DOHH2 (cell line): ENCODE measurements around the gene CKS1B.

Experiments used
- H3F3A ChIP-seq: fragments of 200-600 bp; sonication (generic), shearing (Covaris generic); 2 replicates; pipeline ENCODE4 v1.6.0; 2016; ENCODE audit warnings: antibody characterized with exemption, mild to moderate bottlenecking; ENCODE audit not compliant: control insufficient read depth, insufficient read depth
- H3K27ac ChIP-seq: fragments of 200-600 bp; sonication (generic); 2 replicates; pipeline ENCODE4 v1.5.1; 2014; ENCODE audit warnings: low read depth, mild to moderate bottlenecking, low read length, moderate library complexity
- H3K27me3 ChIP-seq: fragments of 200-600 bp; sonication (generic); 2 replicates; pipeline ENCODE4 v1.6.1; 2014; ENCODE audit warnings: mild to moderate bottlenecking, low read length, mixed read lengths; ENCODE audit not compliant: control insufficient read depth
- H3K36me3 ChIP-seq: fragments of 200-600 bp; sonication (generic); 2 replicates; pipeline ENCODE4 v1.6.1; 2014; ENCODE audit warnings: mild to moderate bottlenecking, low read length, moderate library complexity, mixed read lengths; ENCODE audit not compliant: control insufficient read depth
- H3K4me1 ChIP-seq: fragments of 200-600 bp; sonication (generic); 2 replicates; pipeline ENCODE4 v1.6.1; 2014; ENCODE audit warnings: mild to moderate bottlenecking, low read length, mixed read lengths; ENCODE audit not compliant: control insufficient read depth
- H3K4me2 ChIP-seq: fragments of 200-600 bp; sonication (generic); 2 replicates; pipeline ENCODE4 v1.6.0; 2014; ENCODE audit warnings: mild to moderate bottlenecking, low read length, moderate library complexity
- H3K4me3 ChIP-seq: fragments of 200-600 bp; sonication (generic); 2 replicates; pipeline ENCODE4 v1.5.1; 2014; ENCODE audit warnings: mild to moderate bottlenecking, low read length, mixed read lengths
- H3K79me2 ChIP-seq: fragments of 200-600 bp; sonication (generic); 2 replicates; pipeline ENCODE4 v1.6.1; 2014; ENCODE audit warnings: mild to moderate bottlenecking, low read length, mixed read lengths; ENCODE audit not compliant: control insufficient read depth
- H3K9me2 ChIP-seq: fragments of 200-600 bp; sonication (generic); replicated peaks from 2 replicates; pipeline ENCODE4 v1.6.1; 2014; ENCODE audit warnings: mild to moderate bottlenecking, low read length, mixed read lengths; ENCODE audit not compliant: control insufficient read depth
- H3K9me3 ChIP-seq: fragments of 200-600 bp; sonication (generic); 2 replicates; pipeline ENCODE4 v1.6.1; 2014; ENCODE audit warnings: antibody characterized with exemption, low read length, mixed read lengths; ENCODE audit not compliant: control insufficient read depth, insufficient read depth
- H4K20me1 ChIP-seq: fragments of 200-600 bp; sonication (generic); 2 replicates; pipeline ENCODE4 v1.6.0; 2014; ENCODE audit warnings: low read depth, mild to moderate bottlenecking, antibody characterized with exemption, low read length, moderate library complexity; ENCODE audit not compliant: control insufficient read depth, insufficient read depth
- CTCF ChIP-seq: fragments of 200-600 bp; sonication (generic); IDR thresholded peaks from one replicate; pipeline ENCODE4 v1.5.1; 2014; ENCODE audit warnings: antibody characterized with exemption, mild to moderate bottlenecking, low read depth, low read length; ENCODE audit not compliant: poor library complexity, severe bottlenecking
- EZH2phosphoT487 ChIP-seq: fragments of 200-600 bp; sonication (generic); IDR thresholded peaks from 2 replicates; pipeline ENCODE4 v1.6.1; 2017; ENCODE audit warnings: borderline replicate concordance, mild to moderate bottlenecking, antibody characterized with exemption, low read length, moderate library complexity, mixed read lengths

The CKS1B gene

GRCh38 chr1:155000411-155000725, 25.9 kb downstream of the CKS1B start:
- no peaks in the 10 kb centered on the region for H3K27me3 ChIP-seq
- H3K4me3 ChIP-seq = peak overlapping the region; percentile 92
- peaks cover 24% of the 10 kb centered on the region for H3K79me2 ChIP-seq
- H3K36me3 ChIP-seq = no peaks in the 10 kb centered on the region
- H3K4me2 ChIP-seq = peak overlapping the region; percentile 81
- H3F3A ChIP-seq = peaks cover 33% of the 10 kb centered on the region
- no peaks in the 10 kb centered on the region for H3K9me2 ChIP-seq
- peak overlapping the region; percentile 80 for H3K27ac ChIP-seq
- H3K9me3 ChIP-seq = no peaks in the 10 kb centered on the region
- peaks cover 47% of the 10 kb centered on the region for H3K4me1 ChIP-seq
- no peak for TF ChIP-seq EZH2phosphoT487
- TF ChIP-seq CTCF = no peak
- H4K20me1 ChIP-seq = no peaks in the 10 kb centered on the region

GRCh38 chr1:155000726-155001424, 26.4 kb downstream of the CKS1B start:
- H3K4me3 ChIP-seq = peak overlapping the region; percentile 92
- H3K79me2 ChIP-seq = peaks cover 26% of the 10 kb centered on the region
- peak overlapping the region; percentile 81 for H3K4me2 ChIP-seq

GRCh38 chr1:155001425-155001674, 26.9 kb downstream of the CKS1B start:
- H3K9me3 ChIP-seq = no peaks in the 10 kb centered on the region
- no peaks in the 10 kb centered on the region for H3K36me3 ChIP-seq
- no peaks in the 10 kb centered on the region for H4K20me1 ChIP-seq
- H3K79me2 ChIP-seq = peaks cover 26% of the 10 kb centered on the region
- peaks cover 32% of the 10 kb centered on the region for H3F3A ChIP-seq
- no peak for TF ChIP-seq CTCF
- no peak for TF ChIP-seq EZH2phosphoT487
- no peaks in the 10 kb centered on the region for H3K27me3 ChIP-seq
- H3K9me2 ChIP-seq = no peaks in the 10 kb centered on the region
- peaks cover 56% of the 10 kb centered on the region for H3K4me1 ChIP-seq
- H3K4me2 ChIP-seq = peak overlapping the region; percentile 81
- H3K27ac ChIP-seq = peak overlapping the region; percentile 80
- H3K4me3 ChIP-seq = peak overlapping the region; percentile 92

More at GRCh38 chr1:155000726-155001424, 26.4 kb downstream of the CKS1B start:
- H3K4me1 ChIP-seq = peaks cover 52% of the 10 kb centered on the region
- H3F3A ChIP-seq = peaks cover 33% of the 10 kb centered on the region
- H3K27ac ChIP-seq = peak overlapping the region; percentile 80
- H3K36me3 ChIP-seq = no peaks in the 10 kb centered on the region
- no peaks in the 10 kb centered on the region for H4K20me1 ChIP-seq
- TF ChIP-seq EZH2phosphoT487 (no peak), CTCF (no peak)
- H3K27me3 ChIP-seq = no peaks in the 10 kb centered on the region
- H3K9me2 ChIP-seq = no peaks in the 10 kb centered on the region
- no peaks in the 10 kb centered on the region for H3K9me3 ChIP-seq
